Thyroid gland (tissue), 4 donors: ENCODE measurements around the gene OXCT2.

Source experiments
- CTCF ChIP-seq, 6 experiments: fragments of 200-600 bp in 3 of 6; fragments of 450-650 bp in 3 of 6; sonication (generic) in 3 of 6; IDR thresholded peaks; one replicate each; pipeline ENCODE4 v1.5.1; 2016 to 2019; ENCODE audit warnings: antibody characterized with exemption in 6 of 6, mild to moderate bottlenecking in 2 of 6, inconsistent platforms in 1 of 6, moderate library complexity in 1 of 6
- POLR2A ChIP-seq, 2 donors: fragments of 450-650 bp; IDR thresholded peaks; one replicate each; pipeline ENCODE4 v1.6.1; 2017; ENCODE audit warnings: antibody characterized with exemption in 2 of 2, mild to moderate bottlenecking in 2 of 2, moderate library complexity in 1 of 2

GRCh38 chr1:39812913-39813312, 41.8 kb upstream of the OXCT2 start:
- no peak for TF ChIP-seq CTCF (IDR thresholded peaks at IDR 0.05)
- TF ChIP-seq POLR2A (IDR thresholded peaks at IDR 0.05): no peak
